GM19468 (cell line): ENCODE measurements around the gene CDC14B.
"Not testable (repeated sequence)": the region's sequence is repeated elsewhere in the genome, so short reads cannot be mapped to it uniquely, and the experiment has no call there.

ENCODE experiments used
- ATAC-seq: cut with Tn5 transposase; IDR thresholded peaks from one replicate; pipeline ENCODE4 v1.9.1; 2021; ENCODE audit warnings: mild to moderate bottlenecking, moderate library complexity, moderate number of reproducible peaks; ENCODE audit not compliant: unreplicated experiment; ENCODE audit errors: extremely low read depth

Gene CDC14B

DNA sequence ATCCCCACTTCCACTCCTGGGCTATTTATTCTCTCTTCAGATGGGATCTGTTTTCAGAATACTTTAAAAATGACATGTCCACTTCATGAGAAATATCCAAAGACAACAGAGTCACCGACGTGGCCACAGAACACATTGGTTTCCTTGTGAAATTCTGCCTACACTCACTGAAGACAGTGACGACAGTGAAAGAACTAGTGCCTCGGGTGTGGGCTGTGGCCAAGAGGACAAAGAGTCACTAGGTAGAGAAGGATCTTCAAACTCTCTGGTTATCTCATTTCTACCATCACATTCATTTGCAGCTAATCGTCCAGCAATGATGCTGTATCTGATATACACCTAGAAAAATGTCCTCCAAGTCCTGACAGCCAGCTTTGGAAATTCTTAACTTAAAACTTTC lies 110.6 kb downstream of the CDC14B start:
- ATAC-seq, result no peak

DNA sequence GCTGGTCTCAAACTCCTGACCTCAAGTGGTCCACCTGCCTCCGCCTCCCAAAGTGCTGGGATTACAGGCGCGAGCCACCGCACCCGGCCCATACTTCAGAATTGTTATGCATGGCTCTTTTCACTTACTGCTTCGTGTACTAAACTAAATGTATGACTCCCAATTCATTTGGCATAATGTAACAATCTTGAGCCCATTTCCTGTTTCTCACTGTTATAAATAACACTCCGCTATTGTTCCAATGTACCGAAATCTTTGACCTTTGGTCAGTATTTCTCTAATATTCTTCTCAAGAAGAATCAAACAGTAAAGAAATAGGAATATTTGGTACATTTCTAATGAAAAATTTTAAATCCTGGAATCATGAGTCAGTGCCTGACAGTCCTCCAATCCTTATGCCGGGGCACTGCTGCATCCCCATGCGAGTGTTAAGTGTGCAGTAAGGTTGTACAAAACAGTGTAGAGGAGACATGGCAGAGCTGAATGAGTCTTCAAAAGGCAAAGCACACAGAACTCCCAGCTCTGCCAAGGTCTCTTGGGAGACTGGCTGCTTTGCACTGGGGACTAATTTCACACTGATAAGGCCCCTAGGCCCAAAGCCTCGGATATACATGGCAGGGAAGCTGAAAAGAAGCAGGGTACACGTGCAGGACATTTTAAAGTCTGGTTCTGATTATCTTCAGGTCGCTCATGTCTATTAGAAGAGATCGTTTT lies 111.3 kb downstream of the CDC14B start:
- no peak for ATAC-seq

DNA sequence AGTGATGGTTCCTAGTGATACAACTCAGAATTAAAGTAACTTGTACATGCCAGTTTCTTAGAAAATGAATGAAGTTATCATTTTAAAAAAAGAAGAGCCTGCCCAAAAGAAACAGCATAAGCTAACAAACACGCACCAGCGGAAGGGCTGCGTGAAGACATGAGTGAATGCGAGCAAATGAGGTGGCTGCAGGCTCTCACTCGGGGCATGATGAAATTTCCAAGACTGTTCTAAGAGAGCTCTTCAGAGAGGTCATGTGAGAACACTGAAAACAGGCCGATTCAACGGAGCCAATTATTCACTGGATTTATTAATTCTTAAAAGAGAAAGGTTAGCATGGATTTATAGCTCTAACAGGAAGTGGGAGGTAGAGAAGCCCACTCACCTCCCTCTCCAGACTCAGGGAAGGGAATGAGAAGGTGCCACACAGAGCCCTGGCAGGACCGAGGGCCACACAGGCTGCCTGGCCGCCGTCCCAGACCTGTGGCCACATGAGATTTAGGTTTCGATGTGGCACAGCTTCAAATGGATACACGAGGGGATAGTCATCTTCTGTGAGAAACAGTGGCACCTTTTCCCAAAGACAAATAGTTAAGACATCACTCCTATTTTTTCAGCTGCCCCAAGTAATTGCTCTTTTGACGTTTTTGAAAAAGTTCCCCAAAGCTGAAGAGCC lies 114.2 kb downstream of the CDC14B start:
- no peak for ATAC-seq

DNA sequence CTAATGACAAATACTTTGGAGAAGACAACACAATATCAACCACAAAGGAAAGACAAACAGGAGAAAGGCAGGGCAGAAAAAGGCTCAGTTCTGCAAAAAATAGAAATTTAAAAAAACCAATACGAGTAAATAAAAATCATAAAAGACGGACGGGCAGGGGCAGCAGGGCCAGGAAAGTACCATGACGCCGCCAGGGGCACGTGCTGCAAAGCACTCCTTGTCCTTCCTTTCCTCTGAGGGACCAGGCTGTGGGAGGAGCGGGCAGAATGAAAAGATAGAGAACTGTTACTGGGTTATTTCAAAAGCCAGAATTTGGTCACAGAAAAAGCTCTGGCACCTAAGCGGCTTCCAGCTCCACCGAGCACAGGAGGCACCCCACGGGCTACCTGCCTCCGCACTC lies 115.7 kb downstream of the CDC14B start:
- ATAC-seq, result no peak

DNA sequence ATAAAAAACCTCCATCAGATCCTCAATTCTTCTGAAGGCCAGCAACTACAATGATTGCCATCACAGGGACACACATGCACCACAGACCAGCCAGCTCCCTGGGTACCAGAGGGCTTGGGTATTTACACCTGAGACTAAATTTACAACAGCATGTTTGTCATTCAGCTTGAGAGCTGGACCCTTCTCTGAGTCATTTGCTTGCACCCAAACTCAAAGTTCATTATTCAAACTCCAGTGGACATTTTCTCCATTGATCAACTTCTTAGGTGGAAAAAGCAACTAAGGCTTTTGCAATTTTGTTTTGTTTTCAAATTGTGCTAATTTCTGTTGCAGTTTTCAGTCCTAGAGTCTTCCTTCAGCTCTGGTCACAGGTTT lies 116.3 kb downstream of the CDC14B start:
- not testable (repeated sequence) for ATAC-seq

DNA sequence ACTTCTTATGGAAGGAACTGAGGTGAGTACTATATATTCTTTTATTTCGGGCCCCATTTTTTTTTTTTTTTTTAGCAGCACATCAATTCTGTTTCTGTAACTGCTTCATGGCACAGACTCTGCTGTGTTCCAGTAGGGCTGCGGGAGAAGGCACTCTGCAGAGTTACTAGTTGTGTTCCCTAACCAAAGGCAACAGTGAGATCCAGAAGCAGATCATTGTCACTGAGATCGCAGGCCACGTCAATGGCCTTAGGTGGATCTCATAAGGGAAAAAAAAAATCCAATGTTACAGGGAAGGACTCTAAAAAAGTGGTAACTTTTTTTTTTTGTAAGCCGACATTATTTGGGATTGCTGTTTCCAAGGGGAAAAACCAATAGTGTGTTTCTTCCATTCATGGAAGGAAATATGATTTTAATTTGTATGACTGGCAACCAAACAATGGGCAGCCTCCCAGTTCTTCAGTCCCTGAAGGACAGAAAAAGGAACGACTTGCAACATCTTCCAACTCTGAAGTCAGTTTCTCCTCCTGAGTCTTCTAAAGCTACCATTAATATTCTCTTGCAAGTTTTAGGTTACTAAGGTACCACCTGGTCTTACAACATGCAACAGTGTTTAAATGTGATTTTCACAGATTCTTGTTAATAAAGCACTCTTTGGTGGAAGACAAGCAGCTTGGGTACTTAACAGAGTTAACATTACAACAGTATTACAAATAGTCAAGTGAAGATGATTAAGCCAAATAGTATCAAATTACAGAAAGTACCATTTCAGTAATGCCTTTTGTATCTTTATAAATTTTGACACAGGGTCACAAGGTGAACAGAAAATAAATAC lies 116.9 kb downstream of the CDC14B start:
- ATAC-seq, result no peak

DNA sequence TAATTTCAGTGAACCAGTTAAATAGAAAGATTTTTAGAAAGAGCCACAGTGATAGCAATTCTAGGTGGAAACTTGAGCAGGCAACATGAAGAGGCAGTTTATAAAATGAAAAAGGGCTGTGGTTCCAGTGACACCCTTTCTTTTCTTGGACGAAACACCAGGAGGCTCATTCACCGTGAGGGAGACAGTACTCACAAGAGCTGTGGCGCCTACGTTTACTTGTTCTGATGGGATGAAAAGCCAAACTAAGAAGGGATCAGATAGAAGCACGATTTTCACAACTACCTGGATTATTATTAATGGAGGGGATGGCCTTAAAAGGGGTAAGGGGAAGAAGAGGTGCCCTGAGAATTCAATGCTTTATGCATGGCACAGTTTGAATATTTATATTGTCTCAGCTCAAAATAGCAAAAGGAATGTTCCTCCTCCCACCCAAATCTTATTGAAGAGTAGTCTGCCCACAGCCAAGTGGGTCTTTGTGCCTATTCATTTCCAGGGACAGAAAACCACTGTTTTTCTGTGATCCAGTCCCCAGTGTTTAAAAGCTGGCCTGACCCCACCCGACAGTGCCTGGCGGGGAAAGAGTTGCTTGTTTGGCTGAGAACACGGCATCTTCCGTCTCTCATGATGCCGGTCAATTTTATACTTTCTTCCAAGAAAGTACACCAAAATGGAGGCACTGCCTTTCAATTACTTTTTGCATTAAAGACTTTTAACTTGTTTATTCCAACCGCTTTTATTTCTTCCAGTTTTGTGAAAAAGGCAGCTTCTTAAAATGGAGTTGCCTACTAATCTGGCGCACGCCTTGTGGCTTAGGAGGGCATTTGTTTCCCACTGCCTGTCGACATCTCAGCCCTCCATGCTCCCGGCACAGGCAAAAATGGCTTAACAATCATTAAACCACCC lies 117.8 kb downstream of the CDC14B start:
- ATAC-seq, result no peak

DNA sequence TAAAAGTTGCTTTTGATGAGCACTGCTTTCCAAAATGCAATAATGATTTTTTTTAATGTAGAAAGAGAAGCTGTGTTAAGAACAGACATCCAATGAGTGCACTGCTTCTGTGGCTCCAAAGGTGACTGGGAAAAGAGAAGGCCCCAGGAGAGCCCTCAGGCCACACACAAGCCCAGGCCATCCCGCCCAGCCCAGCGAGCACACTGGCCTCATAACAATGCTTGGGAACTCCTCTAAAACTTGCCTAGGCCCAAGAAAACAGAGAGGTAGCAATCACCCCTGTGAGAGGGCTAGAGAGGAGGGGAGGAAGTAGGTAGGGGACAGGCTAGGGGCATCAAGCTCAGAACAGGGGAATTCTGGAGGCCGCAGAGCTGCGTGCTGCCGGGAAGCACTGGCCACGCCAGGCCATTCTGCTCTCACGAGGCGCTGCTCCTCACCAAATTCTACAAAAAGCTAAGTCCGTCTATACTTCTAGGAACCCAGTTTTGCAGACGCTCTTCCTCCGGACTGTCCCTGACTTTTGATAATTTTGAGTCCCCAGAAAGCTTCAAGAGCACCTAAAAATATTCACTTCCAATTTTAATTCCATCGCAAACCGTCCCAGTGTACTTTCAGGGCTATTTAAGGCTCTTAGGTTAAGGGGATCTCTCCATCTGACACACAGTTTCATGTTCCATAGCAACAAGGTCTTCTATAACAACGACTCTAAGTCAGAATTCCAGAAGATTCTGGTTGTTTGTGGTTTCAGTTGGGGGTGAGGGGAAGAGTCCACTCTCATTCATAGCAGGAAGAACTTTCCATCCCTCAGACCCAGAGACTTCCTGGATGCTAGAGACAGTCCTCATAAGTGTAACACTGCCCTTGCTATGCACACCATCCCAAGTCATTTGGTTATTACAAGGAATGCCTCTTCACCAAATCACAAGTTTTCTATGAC lies 118.7 kb downstream of the CDC14B start:
- no peak for ATAC-seq

DNA sequence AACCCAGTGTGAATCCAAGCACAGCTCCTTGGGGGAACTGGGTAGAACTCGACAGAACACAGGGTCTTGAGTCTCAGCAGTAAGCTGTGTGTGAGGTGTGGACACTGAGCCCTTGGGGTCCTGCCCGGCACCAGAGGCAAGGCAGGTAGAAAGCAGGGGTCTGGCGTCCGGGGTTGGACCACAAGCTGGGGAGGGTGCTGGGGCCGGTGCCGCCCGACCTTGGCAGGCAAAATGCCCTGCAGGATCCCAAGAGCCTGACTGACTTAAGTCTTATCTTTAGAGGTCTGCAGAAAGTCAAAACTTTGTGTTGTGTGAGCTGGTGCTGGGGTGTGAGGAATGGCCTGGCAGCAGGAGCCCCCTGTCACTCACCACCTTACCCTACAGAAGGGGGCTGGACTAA lies 120.4 kb downstream of the CDC14B start:
- no peak for ATAC-seq

DNA sequence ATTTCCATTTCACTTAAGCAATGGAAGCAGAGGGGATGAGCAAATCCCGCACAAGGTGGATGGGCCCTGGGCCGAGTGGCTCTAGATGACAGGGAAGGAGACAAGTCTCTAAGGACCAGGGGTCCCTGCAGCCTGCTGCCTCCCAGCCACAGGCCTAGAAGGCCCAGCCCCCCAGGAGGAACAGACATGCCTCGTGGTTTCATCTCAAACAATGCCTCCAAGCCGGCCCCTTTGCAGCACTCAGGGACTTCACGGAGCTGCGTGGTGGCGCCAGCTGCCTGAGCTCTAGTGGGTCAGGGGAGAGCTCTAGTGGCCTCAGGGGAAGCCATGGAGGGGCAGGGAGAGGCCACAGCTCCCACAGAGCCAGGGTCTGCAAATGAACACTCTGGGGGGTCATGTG lies 120.8 kb downstream of the CDC14B start:
- ATAC-seq, result no peak

DNA sequence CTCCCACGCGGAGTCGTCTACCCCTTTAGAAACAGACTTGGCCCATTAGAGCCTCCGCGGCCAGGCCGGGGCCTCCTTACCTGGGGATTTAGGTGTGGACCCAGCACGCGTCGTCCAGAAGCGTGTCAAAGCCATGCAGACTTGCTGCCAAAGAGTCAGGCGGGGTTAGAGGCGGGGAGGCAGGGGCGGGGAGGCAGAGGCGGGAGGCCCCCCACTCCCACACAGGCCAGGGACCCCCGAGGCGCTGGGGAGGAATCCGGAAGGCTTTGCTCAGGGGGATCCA lies 122.6 kb downstream of the CDC14B start:
- ATAC-seq, result no peak

DNA sequence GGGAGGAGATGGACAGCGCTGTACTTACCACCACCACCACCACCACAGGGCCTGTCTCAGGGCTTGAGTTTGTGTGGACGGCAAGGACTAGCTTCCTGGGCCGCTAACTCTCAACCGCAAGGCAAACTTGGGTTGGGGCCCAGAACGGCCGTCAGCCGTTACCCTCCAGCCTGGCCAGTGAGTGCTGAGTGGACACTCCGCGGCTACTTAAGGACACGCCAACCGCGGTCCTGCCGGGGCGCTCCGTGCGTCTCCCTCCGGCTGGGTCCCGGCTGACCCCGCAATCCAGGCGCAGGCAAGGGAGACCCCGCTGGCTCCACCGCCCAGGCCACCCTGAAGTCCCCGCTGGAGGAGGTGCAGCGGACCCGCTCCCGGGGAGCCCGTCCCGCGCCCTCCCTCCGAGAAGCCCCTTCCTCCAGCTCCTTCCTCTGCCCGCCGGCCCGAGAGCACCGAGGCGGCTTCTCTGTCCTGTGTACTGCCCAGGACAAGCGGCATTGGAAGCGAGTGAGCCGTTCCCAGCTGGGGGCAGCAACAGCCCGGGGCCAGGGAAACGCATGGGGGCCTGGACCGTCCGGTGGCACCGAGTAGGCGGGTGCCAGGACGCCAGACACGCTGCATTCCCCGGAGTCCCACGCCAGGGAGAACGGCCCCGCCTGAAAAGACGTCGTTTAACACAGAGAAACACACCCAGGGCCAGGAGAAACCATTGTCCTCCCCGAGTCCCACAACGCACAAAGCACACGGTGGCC lies 123.1 kb downstream of the CDC14B start:
- ATAC-seq, result no peak

DNA sequence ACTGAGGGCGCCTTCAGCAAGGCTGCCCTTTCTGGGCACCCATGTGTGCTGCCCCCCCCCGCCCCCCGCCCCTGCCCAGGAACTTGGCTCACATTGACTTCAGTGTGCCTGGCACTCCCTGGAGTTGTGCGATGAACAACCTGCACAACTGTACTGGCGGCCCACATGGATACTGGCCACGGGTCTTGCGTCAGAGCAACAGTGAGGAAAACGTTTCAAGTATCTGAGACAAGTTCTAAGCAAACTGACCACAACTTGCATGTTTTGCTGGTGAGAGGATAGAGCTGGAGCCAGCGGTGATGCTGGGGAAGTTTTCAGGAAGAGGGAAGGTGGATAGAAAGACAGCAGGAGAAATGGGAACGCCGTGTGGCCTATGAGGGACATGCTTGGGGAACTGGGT lies 124.3 kb downstream of the CDC14B start:
- no peak for ATAC-seq

DNA sequence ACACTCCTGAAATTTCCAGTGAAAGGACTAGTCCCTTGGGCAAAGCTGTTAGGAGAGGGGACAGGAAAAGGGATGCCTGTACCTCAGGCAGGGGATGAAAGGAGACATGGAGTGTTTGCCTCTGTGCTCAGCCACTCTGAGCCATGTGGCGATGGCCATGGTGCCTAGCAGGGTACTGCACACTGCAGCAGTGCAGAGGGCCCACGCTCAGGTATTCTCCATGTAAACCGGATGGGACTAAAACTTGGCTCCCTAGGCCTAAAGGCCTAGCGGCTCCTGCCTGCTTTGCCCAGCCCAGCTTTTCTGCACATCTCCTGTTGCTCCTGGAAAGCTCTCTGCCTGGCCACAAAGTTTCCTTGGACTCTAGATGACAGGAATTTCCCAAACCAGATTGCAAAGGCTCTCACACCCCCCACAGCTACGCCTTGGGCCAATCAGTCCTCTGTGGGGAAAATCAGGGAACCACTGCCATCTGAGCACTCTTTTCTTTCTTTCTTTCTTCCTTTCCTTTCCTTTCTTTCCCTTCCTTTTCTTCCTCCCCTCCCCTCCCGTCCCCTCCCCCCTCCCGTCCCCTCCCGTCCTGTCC lies 125.3 kb downstream of the CDC14B start:
- no peak for ATAC-seq

DNA sequence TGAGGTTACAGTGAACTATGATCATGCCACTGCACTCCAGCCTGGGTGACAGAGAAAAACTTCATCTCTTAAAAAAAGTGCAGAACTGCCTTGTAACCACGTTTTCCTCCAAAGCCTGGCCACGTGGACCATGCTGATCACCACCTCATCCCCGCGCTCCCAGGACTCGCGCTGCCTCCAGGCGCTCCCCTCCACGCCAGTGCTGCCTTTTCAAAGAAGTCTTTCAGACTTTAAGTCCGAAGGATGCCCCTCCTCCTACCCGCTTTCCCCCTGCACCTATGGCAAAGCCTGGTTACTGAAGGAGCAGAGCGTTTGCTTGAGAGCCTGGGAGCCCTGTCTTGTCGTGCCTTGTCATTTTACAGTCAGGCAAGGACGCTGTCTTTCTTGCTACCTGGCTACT lies 125.9 kb downstream of the CDC14B start:
- no peak for ATAC-seq

DNA sequence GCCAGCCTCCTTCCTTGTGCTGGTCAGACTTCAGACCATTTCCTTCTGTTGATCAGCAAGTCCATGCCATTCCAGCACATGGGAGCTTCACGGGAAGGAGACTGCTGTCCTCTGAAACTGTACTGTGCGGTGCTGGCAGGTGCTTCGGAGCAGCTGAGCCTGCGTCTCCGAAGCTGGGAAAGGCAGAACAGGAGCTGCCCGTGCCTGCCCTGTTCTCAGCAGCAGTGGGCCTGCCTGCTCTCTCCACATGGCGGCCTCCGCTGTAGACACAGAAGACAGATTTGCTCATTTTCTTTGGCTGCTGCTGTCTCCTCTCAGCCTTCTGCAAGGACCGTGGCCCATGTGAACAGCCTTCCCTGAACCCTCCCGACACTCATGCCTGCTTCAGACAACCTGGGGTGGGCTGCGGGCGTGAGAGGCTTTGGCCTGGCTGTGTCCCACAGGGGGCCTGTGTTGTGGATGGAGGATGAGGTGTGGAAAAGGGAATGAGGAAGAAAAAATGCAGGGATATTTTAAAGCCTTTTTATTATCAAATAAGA lies 126.6 kb downstream of the CDC14B start:
- no peak for ATAC-seq

DNA sequence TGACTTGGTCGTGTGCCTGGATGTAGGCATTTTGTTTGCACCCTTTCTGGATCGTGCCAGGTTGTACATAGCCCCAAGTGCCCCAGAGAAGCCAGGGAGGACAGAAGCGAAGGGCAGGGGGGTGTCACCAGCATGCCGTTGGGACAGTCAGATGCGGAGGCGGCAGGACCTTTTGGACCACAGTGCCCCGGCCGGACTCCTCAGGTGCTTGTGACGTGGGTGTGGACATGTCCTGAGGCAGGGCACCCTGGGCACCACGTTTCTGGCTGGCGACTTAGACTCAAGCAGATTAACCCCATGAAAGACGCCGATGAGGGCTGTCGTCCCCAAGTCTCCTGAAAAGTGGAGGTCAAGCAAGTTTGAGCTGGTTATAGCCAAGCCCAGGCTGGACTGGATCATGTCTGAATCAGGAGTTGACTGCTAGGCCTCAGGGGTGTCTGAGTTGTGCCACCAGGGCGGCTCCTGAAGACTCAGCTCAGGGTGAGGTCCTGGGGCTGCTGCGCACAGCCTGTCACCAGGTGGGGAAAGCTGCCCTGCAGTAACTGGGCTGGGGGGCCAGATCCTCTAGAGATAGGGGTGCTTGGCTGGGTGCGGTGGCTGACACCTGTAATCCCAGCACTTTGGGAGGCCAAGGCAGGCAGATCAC lies 127.6 kb downstream of the CDC14B start:
- no peak for ATAC-seq
